HepG2 (cell line): ENCODE measurements around the gene TATDN3. TPM values are rescaled to one million over a fixed set of nuclear protein-coding genes. Genes with fewer than 3 reads are reported as not detected.

Source experiments
- ARNTL ChIP-seq: sonication (generic); formaldehyde crosslinking; IDR thresholded peaks from 2 replicates; pipeline ENCODE4 v1.4.0; 2020; ENCODE audit warnings: mild to moderate bottlenecking, missing genetic modification reagents
- BCL6 ChIP-seq: IDR thresholded peaks from 2 replicates; pipeline ENCODE4 v1.6.1; 2016; ENCODE audit warnings: missing genetic modification reagents, missing compliant biosample characterization
- CEBPG ChIP-seq: IDR thresholded peaks from 2 replicates; pipeline ENCODE4 v1.6.1; 2016
- JUN ChIP-seq: sonication (generic); formaldehyde crosslinking; IDR thresholded peaks from 2 replicates; pipeline ENCODE4 v1.4.0; 2020; ENCODE audit warnings: mild to moderate bottlenecking, missing genetic modification reagents
- KDM3A ChIP-seq: IDR thresholded peaks from 2 replicates; pipeline ENCODE4 v1.6.1; 2018; ENCODE audit warnings: low read depth, missing compliant biosample characterization
- KLF12 ChIP-seq: sonication (generic); formaldehyde crosslinking; IDR thresholded peaks from 2 replicates; pipeline ENCODE4 v1.4.0; 2020; ENCODE audit warnings: missing genetic modification reagents, borderline replicate concordance
- MBD4 ChIP-seq: IDR thresholded peaks from 2 replicates; pipeline ENCODE4 v1.6.1; 2012; ENCODE audit warnings: low read length, inconsistent platforms, borderline replicate concordance
- MLXIP ChIP-seq: sonication (generic); formaldehyde crosslinking; IDR thresholded peaks from 2 replicates; pipeline ENCODE4 v1.9.0; 2021; ENCODE audit warnings: missing genetic modification reagents, borderline replicate concordance
- MXI1 ChIP-seq: IDR thresholded peaks from 3 replicates; pipeline ENCODE4 v1.6.1; 2012; ENCODE audit warnings: low read depth, low read length, inconsistent platforms, borderline replicate concordance
- NFIB ChIP-seq: sonication (generic); formaldehyde crosslinking; IDR thresholded peaks from 2 replicates; pipeline ENCODE4 v1.9.0; 2021; ENCODE audit warnings: missing genetic modification reagents, mild to moderate bottlenecking, borderline replicate concordance
- PRMT3 ChIP-seq: sonication (generic); formaldehyde crosslinking; IDR thresholded peaks from 2 replicates; pipeline ENCODE4 v1.8.1; 2022; ENCODE audit warnings: low read depth, mild to moderate bottlenecking, moderate library complexity, missing genetic modification reagents, borderline replicate concordance
- PRPF4 ChIP-seq: fragments of 200-400 bp; formaldehyde crosslinking; IDR thresholded peaks from 2 replicates; pipeline ENCODE4 v1.6.1; 2016; ENCODE audit warnings: low read length, low read depth; ENCODE audit not compliant: poor library complexity, severe bottlenecking
- RCOR2 ChIP-seq: IDR thresholded peaks from 2 replicates; pipeline ENCODE4 v1.6.1; 2016; ENCODE audit warnings: missing biosample characterization, missing genetic modification reagents
- RXRA ChIP-seq: sonication (generic); formaldehyde crosslinking; IDR thresholded peaks from 2 replicates; pipeline ENCODE4 v1.5.1; 2020; ENCODE audit warnings: missing genetic modification reagents
- SSRP1 ChIP-seq: IDR thresholded peaks from 2 replicates; pipeline ENCODE4 v1.6.1; 2016; ENCODE audit warnings: control low read depth
- STAG1 ChIP-seq: sonication (generic); formaldehyde crosslinking; IDR thresholded peaks from 2 replicates; pipeline ENCODE4 v1.4.0; 2020; ENCODE audit warnings: missing genetic modification reagents
- TGIF2 ChIP-seq: IDR thresholded peaks from 2 replicates; pipeline ENCODE4 v1.6.1; 2016; ENCODE audit warnings: control low read depth, missing compliant biosample characterization
- TIGD3 ChIP-seq: sonication (generic); formaldehyde crosslinking; IDR thresholded peaks from 2 replicates; pipeline ENCODE4 v1.5.1; 2020; ENCODE audit warnings: mild to moderate bottlenecking, missing genetic modification reagents, borderline replicate concordance
- TRAFD1 ChIP-seq: sonication (generic); formaldehyde crosslinking; IDR thresholded peaks from 2 replicates; pipeline ENCODE4 v1.5.1; 2020; ENCODE audit warnings: missing genetic modification reagents, mild to moderate bottlenecking, borderline replicate concordance
- YY1 ChIP-seq: IDR thresholded peaks from 2 replicates; pipeline ENCODE4 v1.6.1; 2011; ENCODE audit warnings: low read length, low read depth, moderate library complexity, mild to moderate bottlenecking; ENCODE audit not compliant: insufficient read depth, insufficient replicate concordance
- ZNF557 ChIP-seq: sonication (generic); formaldehyde crosslinking; IDR thresholded peaks from 2 replicates; pipeline ENCODE4 v1.4.0; 2020; ENCODE audit warnings: missing genetic modification reagents
- ZNF576 ChIP-seq: sonication (generic); formaldehyde crosslinking; IDR thresholded peaks from 2 replicates; pipeline ENCODE4 v1.4.0; 2020; ENCODE audit warnings: mild to moderate bottlenecking, missing genetic modification reagents
- ZNF737 ChIP-seq: sonication (generic); formaldehyde crosslinking; IDR thresholded peaks from 2 replicates; pipeline ENCODE4 v1.5.0; 2020; ENCODE audit warnings: missing genetic modification reagents, mild to moderate bottlenecking, borderline replicate concordance
- ZNF891 ChIP-seq: sonication (generic); formaldehyde crosslinking; IDR thresholded peaks from 2 replicates; pipeline ENCODE4 v1.5.0; 2020; ENCODE audit warnings: mild to moderate bottlenecking, missing genetic modification reagents
- ZSCAN21 ChIP-seq: sonication (generic); formaldehyde crosslinking; IDR thresholded peaks from 2 replicates; pipeline ENCODE4 v1.8.0; 2022; ENCODE audit warnings: mild to moderate bottlenecking, missing genetic modification reagents, moderate library complexity, borderline replicate concordance
- polyA plus RNA-seq, 8 experiments: library from polyadenylated mRNA; depleted of rRNA in 3 of 8; stranded (reverse) in 7 of 8; unstranded in 1 of 8; fragments of >200 nt; fragmentation: Illumina TruSeq in 4 of 8; extraction: Trizol in 4 of 8; gene quantifications; 2 replicates each; pipeline versions ENCODE4 v1.2.1 to v1.2.3, GENCODE V29; 2011 to 2016; ENCODE audit warnings: low read depth in 4 of 8, missing spikeins in 1 of 8, mixed read lengths in 1 of 8; ENCODE audit not compliant: insufficient read depth in 1 of 8
- total RNA-seq, 5 experiments: library from RNA; depleted of rRNA; stranded (reverse); fragments of >200 nt; fragmentation: Illumina TruSeq; extraction: Trizol; gene quantifications; 2 replicates each; pipeline ENCODE4 v1.2.3, GENCODE V29; 2016; ENCODE audit warnings: low read depth in 1 of 5

The TATDN3 gene
- total and polyA plus RNA-seq, 2 of the 13 experiments (the other 11 are each of a cell fraction or from before 2014, with no cell fraction given), result 7.3 to 8.6 TPM

- TF ChIP-seq TRAFD1 (CRISPR knock-in tag) (peak; percentile 92; the same call in 1 of the 2 replicates), BCL6 (CRISPR knock-in tag) (peak; percentile 84), RXRA (CRISPR knock-in tag) (peak; percentile 91), CEBPG (CRISPR knock-in tag) (no peak; the same call in 1 of the 2 replicates), ZNF737 (CRISPR knock-in tag) (no peak), TIGD3 (0 out of 2 replicates have a peak, but pooled peaks have one; percentile 53), ZNF576 (CRISPR knock-in tag) (no peak), PRMT3 (peak; percentile 71; the same call in 1 of the 2 replicates), SSRP1 (0 out of 2 replicates have a peak, but pooled peaks have one; percentile 58), ZNF891 (CRISPR knock-in tag) (peak; percentile 95), ZNF557 (CRISPR knock-in tag) (peak; percentile 84), MBD4 (no peak; the same call in 1 of the 2 replicates), YY1 (peak; percentile 96), STAG1 (peak; percentile 41; the same call in 1 of the 2 replicates), TGIF2 (CRISPR knock-in tag) (peak; percentile 87), KDM3A (CRISPR knock-in tag) (peak; percentile 93), MLXIP (CRISPR knock-in tag) (peak; percentile 13; the same call in 1 of the 2 replicates), RCOR2 (CRISPR knock-in tag) (peak; percentile 78; the same call in 1 of the 2 replicates), NFIB (CRISPR knock-in tag) (no peak), PRPF4 (no peak), KLF12 (CRISPR knock-in tag) (peak; percentile 97), ARNTL (CRISPR knock-in tag) (peak; percentile 83), ZSCAN21 (CRISPR knock-in tag) (peak; percentile 89; the same call in 1 of the 2 replicates), JUN (CRISPR knock-in tag) (peak; percentile 50; the same call in 1 of the 2 replicates), MXI1 (peak; percentile 90)
Measured at GRCh38 chr1:212791676-212792395, at the start of gene TATDN3, which contains the start of gene NSL1 (continued).
